Measurements from ENCODE around the gene EPOP. TPM values are rescaled to one million over a fixed set of nuclear protein-coding genes. Genes with fewer than 3 reads are reported as not detected.
A peak's percentile ranks its signal among the peaks of the same experiment; 100 is the strongest.

Gene EPOP
- total and polyA plus RNA-seq, 2 of the 13 experiments (the other 11 are each of a cell fraction or from before 2014, with no cell fraction given) = 14.7 to 37.8 TPM

DNA sequence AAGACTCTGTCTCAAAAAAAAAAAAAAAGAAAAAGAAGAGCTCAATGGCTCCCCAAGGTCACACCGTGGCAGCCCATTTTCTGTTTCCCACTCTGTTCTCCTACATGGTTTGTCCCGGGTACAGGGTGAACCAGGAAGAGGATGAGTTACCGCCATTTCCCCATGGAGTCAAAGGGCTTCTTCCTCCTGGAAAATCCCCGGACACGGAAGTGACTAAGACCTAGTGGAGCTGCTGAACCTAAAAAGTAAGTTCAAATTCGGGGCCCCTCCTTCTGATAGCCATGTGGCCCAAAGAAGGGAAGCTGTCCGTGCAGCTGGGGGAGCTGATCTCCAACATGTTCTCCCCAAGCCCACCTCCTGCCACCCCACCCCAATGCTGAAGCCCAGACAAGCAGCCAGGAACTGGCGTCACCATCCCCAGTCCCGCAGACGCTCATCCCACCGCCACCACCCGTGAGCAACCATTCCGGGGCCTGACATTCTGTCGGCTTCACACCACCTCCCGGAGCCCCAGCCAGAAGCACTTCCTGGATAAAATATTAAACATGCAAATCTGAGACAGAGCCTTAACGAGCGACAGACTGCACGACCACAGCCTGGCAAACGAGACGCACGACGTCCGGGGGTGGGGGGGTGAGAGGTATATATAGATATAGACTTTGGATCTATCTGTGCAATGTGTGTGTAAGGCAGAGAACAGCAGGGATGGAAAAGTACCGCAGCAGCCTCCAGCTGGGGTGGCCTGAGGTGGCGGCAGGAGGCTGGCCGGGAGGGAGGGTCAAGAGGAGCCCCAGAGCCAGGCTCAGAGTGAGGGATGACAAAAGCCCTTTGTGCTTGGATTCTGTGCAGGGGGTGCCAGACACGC lies 17.6 kb downstream of the EPOP start (continued):
- TF ChIP-seq, protein P1, sequence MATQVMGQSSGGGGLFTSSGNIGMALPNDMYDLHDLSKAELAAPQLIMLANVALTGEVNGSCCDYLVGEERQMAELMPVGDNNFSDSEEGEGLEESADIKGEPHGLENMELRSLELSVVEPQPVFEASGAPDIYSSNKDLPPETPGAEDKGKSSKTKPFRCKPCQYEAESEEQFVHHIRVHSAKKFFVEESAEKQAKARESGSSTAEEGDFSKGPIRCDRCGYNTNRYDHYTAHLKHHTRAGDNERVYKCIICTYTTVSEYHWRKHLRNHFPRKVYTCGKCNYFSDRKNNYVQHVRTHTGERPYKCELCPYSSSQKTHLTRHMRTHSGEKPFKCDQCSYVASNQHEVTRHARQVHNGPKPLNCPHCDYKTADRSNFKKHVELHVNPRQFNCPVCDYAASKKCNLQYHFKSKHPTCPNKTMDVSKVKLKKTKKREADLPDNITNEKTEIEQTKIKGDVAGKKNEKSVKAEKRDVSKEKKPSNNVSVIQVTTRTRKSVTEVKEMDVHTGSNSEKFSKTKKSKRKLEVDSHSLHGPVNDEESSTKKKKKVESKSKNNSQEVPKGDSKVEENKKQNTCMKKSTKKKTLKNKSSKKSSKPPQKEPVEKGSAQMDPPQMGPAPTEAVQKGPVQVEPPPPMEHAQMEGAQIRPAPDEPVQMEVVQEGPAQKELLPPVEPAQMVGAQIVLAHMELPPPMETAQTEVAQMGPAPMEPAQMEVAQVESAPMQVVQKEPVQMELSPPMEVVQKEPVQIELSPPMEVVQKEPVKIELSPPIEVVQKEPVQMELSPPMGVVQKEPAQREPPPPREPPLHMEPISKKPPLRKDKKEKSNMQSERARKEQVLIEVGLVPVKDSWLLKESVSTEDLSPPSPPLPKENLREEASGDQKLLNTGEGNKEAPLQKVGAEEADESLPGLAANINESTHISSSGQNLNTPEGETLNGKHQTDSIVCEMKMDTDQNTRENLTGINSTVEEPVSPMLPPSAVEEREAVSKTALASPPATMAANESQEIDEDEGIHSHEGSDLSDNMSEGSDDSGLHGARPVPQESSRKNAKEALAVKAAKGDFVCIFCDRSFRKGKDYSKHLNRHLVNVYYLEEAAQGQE (IDR thresholded peaks at IDR 0.05; ENCODE audit: borderline replicate concordance in 1 of 2, low read depth in 1 of 2, low read length in 2 of 2) = peak in 1 of 2 experiments; percentile 64; a peak in 1 of 4 replicates
- 0 out of 2 replicates have a peak, but pooled peaks have one; percentile 43 for TF ChIP-seq ZNF30 (CRISPR knock-in tag; IDR thresholded peaks at IDR 0.05)
- TF ChIP-seq, protein P2, sequence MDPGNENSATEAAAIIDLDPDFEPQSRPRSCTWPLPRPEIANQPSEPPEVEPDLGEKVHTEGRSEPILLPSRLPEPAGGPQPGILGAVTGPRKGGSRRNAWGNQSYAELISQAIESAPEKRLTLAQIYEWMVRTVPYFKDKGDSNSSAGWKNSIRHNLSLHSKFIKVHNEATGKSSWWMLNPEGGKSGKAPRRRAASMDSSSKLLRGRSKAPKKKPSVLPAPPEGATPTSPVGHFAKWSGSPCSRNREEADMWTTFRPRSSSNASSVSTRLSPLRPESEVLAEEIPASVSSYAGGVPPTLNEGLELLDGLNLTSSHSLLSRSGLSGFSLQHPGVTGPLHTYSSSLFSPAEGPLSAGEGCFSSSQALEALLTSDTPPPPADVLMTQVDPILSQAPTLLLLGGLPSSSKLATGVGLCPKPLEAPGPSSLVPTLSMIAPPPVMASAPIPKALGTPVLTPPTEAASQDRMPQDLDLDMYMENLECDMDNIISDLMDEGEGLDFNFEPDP (CRISPR knock-in tag; conservative IDR thresholded peaks at IDR 0.05) = no peak
- peak; percentile 48; the same call in 1 of the 2 replicates for TF ChIP-seq ZNF510 (CRISPR knock-in tag; IDR thresholded peaks at IDR 0.05; ENCODE audit: low read depth)
- no peak for TF ChIP-seq ZNF781 (CRISPR knock-in tag; IDR thresholded peaks at IDR 0.05; ENCODE audit: borderline replicate concordance, not compliant biosample characterization)
- peak; percentile 31; the same call in 1 of the 2 replicates for TF ChIP-seq HCFC1 (IDR thresholded peaks at IDR 0.05; ENCODE audit: low read depth, low read length)
- peak; percentile 69; the same call in 1 of the 2 replicates for TF ChIP-seq IRX3 (CRISPR knock-in tag; IDR thresholded peaks at IDR 0.05; ENCODE audit: borderline replicate concordance, low read depth)
- TF ChIP-seq, protein P3, sequence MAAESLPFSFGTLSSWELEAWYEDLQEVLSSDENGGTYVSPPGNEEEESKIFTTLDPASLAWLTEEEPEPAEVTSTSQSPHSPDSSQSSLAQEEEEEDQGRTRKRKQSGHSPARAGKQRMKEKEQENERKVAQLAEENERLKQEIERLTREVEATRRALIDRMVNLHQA (CRISPR knock-in tag; IDR thresholded peaks at IDR 0.05) = peak; percentile 15; the same call in 1 of the 2 replicates
- TF ChIP-seq, protein P4, sequence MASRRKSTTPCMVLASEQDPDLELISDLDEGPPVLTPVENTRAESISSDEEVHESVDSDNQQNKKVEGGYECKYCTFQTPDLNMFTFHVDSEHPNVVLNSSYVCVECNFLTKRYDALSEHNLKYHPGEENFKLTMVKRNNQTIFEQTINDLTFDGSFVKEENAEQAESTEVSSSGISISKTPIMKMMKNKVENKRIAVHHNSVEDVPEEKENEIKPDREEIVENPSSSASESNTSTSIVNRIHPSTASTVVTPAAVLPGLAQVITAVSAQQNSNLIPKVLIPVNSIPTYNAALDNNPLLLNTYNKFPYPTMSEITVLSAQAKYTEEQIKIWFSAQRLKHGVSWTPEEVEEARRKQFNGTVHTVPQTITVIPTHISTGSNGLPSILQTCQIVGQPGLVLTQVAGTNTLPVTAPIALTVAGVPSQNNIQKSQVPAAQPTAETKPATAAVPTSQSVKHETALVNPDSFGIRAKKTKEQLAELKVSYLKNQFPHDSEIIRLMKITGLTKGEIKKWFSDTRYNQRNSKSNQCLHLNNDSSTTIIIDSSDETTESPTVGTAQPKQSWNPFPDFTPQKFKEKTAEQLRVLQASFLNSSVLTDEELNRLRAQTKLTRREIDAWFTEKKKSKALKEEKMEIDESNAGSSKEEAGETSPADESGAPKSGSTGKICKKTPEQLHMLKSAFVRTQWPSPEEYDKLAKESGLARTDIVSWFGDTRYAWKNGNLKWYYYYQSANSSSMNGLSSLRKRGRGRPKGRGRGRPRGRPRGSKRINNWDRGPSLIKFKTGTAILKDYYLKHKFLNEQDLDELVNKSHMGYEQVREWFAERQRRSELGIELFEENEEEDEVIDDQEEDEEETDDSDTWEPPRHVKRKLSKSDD (CRISPR knock-in tag; IDR thresholded peaks at IDR 0.05; ENCODE audit: low read depth) = peak; percentile 46; the same call in 1 of the 2 replicates
- TF ChIP-seq ZSCAN20 (CRISPR knock-in tag; IDR thresholded peaks at IDR 0.05; ENCODE audit: borderline replicate concordance) = 0 out of 2 replicates have a peak, but pooled peaks have one; percentile 39
- TF ChIP-seq BHLHE40 (IDR thresholded peaks at IDR 0.05; ENCODE audit: low read length) = peak; percentile 63
- peak; percentile 71; the same call in 1 of the 2 replicates for TF ChIP-seq ZNF460 (CRISPR knock-in tag; IDR thresholded peaks at IDR 0.05; ENCODE audit: borderline replicate concordance)
- TF ChIP-seq NFKBIZ (CRISPR knock-in tag; IDR thresholded peaks at IDR 0.05) = no peak; the same call in 1 of the 2 replicates
- TF ChIP-seq ZNF282 (IDR thresholded peaks at IDR 0.05; ENCODE audit: partially characterized antibody) = no peak
- TF ChIP-seq POLR2AphosphoS2 (IDR thresholded peaks at IDR 0.05; ENCODE audit: low read depth, low read length) = peak; percentile 95; the same call in 1 of the 2 replicates
- no peak for TF ChIP-seq MATR3 (CRISPR knock-in tag; IDR thresholded peaks at IDR 0.05)
- TF ChIP-seq ZNF337 (CRISPR knock-in tag; IDR thresholded peaks at IDR 0.05; ENCODE audit: borderline replicate concordance, low read depth) = peak; percentile 72
- no peak; the same call in 1 of the 2 replicates for TF ChIP-seq MXD4 (CRISPR knock-in tag; IDR thresholded peaks at IDR 0.05)
- TF ChIP-seq, protein P5, sequence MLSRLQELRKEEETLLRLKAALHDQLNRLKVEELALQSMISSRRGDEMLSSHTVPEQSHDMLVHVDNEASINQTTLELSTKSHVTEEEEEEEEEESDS (CRISPR knock-in tag; IDR thresholded peaks at IDR 0.05; ENCODE audit: borderline replicate concordance) = no peak; the same call in 1 of the 2 replicates
